GM23248 (cell line): ENCODE results near the gene ARHGDIA.

Experiments
- EZH2 ChIP-seq: fragments of 200-600 bp; sonication (generic); IDR thresholded peaks from 2 replicates; pipeline ENCODE4 v1.6.1; 2018; ENCODE audit warnings: antibody characterized with exemption, mild to moderate bottlenecking; ENCODE audit not compliant: insufficient read depth, poor library complexity, severe bottlenecking
- EZH2phosphoT487 ChIP-seq: fragments of 200-600 bp; sonication (generic); IDR thresholded peaks from 2 replicates; pipeline ENCODE4 v1.6.1; 2018; ENCODE audit warnings: antibody characterized with exemption, moderate library complexity, mild to moderate bottlenecking, low read depth; ENCODE audit not compliant: insufficient read depth

GRCh38 chr17:81917565-81918332 lies 46.6 kb upstream of the ARHGDIA start, which contains the start of gene SIRT7:
- TF ChIP-seq EZH2phosphoT487 = no peak
- TF ChIP-seq EZH2 = no peak
